Heart left ventricle (tissue), 16 donors: ENCODE results near the gene SLC45A3. TPM values are rescaled to one million over a fixed set of nuclear protein-coding genes. Genes with fewer than 3 reads are reported as not detected.

ENCODE experiments used
- ATAC-seq, 4 donors: fragments of 200-7000 bp; cut with Tn5 transposase; one replicate each; pipeline ENCODE4 v1.9.1; 2020 to 2022; ENCODE audit warnings: moderate library complexity in 4 of 4, mild to moderate bottlenecking in 3 of 4, moderate number of reproducible peaks in 1 of 4
- DNase-seq, 5 donors: peaks; one replicate each; pipeline ENCODE4 v3.0.0-alpha.2; 2020
- H3K27ac ChIP-seq, 12 donors: fragments of 200-600 bp; sonication (generic) in 4 of 12; one replicate each; pipeline versions ENCODE4 v1.5.0 to v1.8.0; 2016 to 2022; ENCODE audit warnings: mild to moderate bottlenecking in 2 of 12
- H3K27me3 ChIP-seq, 9 donors: fragments of 200-600 bp; sonication (generic) in 2 of 9; one replicate each; pipeline versions ENCODE4 v1.5.1 to v1.8.0; 2016 to 2022; ENCODE audit warnings: mild to moderate bottlenecking in 3 of 9
- H3K36me3 ChIP-seq, 9 donors: fragments of 200-600 bp; sonication (generic) in 2 of 9; one replicate each; pipeline versions ENCODE4 v1.5.0 to v1.8.0; 2018 to 2022; ENCODE audit warnings: mild to moderate bottlenecking in 2 of 9
- H3K4me1 ChIP-seq, 12 donors: fragments of 200-600 bp; sonication (generic) in 4 of 12; one replicate each; pipeline versions ENCODE4 v1.5.0 to v1.8.0; 2016 to 2022; ENCODE audit warnings: mild to moderate bottlenecking in 3 of 12
- H3K4me3 ChIP-seq, 12 donors: fragments of 200-600 bp; sonication (generic) in 4 of 12; one replicate each; pipeline versions ENCODE4 v1.5.0 to v1.8.0; 2017 to 2022; ENCODE audit warnings: mild to moderate bottlenecking in 9 of 12, moderate library complexity in 4 of 12
- H3K9me3 ChIP-seq, 12 donors: fragments of 200-600 bp; sonication (generic) in 4 of 12; one replicate each; pipeline versions ENCODE4 v1.5.0 to v1.8.0; 2016 to 2022; ENCODE audit warnings: mild to moderate bottlenecking in 1 of 12
- POLR2A ChIP-seq, 2 donors: fragments of 450-650 bp; IDR thresholded peaks; one replicate each; pipeline ENCODE4 v1.6.1; 2017; ENCODE audit warnings: antibody characterized with exemption in 2 of 2, mild to moderate bottlenecking in 2 of 2, moderate library complexity in 2 of 2
- WGBS, 4 donors: extraction: QIAGEN DNeasy Blood & Tissue Kit in 2 of 4; methylation state at CpG; one replicate each; pipeline versions ENCODE4 v1.1.5 to v1.1.7; 2013 to 2018; 5-methylcytosine and 5-hydroxymethylcytosine counted together
- intact Hi-C, 10 donors: fragments of 100-400 bp; cut with DNase I; formaldehyde crosslinking; loops; one replicate each; pipeline versions ENCODE4 v1.11.1 to v1.14.2; 2022
- polyA plus RNA-seq, 2 donors: library from polyadenylated mRNA; stranded (reverse); fragments of 200-250 nt; gene quantifications; one replicate each; pipeline ENCODE4 v1.2.3, GENCODE V29; 2013
- total RNA-seq, 9 donors: library from RNA; depleted of rRNA in 2 of 9; stranded (reverse); fragments of >200 nt in 2 of 9; fragmentation: NEBNext Ultra II Directional in 3 of 9; extraction: Animal tissue kit (Norgen Biotek cat#: 25700) in 3 of 9; gene quantifications; one replicate each; pipeline versions ENCODE4 v1.1.0 to v1.2.4, GENCODE V29; 2016 to 2023
- TF ChIP-seq, protein P1 (sequence below), 12 donors: fragments of 200-600 bp; sonication (generic) in 4 of 12; IDR thresholded peaks; one replicate each; pipeline versions ENCODE4 v1.5.0 to v1.8.0; 2018 to 2022; ENCODE audit warnings: antibody characterized with exemption in 12 of 12, mild to moderate bottlenecking in 5 of 12
- donor health status: ischemic (EF 13 %, LVEDD 7.1; RV severe dilation, severe dysfunction).
- donor health status: healthy with polysubstance abuse.
- donor health status: DM: no; HTN: yes; CAD: no.
- donor health status: DM: no; HTN: no; CAD: no.
- donor health status: ischemic (EF 25% LVEDD 6.9; RV normal size, moderate dysfunction).
- donor health status: ischemic (EF 25% LVEDD 5.7; RV mildly dilated, moderate dysfunction).
- donor health status: healthy.
- donor health status: DM: yes; HTN: yes; CAD: no.
- donor health status: ischemic (EF 35%, LVEDD 5.7; RV mildly dilated, moderate dysfunction).
- donor health status: nonischemic (EF 11% LVEDD 7.7; RV severe dilation, severe dysfunction).
- donor health status: DM: yes; HTN: yes; CAD: no.
- donor health status: PGD.
- donor health status: ischemic (EF 29% LVEDD 5.4; RV normal size, mild dysfunction).
- donor health status: nonischemic (EF 23%, LVEDD 6.1; RV moderate dilation, normal function).

The SLC45A3 gene
- total and polyA plus RNA-seq, 11 donors = 1.2 to 6.1 (median 2.6) TPM

DNA sequence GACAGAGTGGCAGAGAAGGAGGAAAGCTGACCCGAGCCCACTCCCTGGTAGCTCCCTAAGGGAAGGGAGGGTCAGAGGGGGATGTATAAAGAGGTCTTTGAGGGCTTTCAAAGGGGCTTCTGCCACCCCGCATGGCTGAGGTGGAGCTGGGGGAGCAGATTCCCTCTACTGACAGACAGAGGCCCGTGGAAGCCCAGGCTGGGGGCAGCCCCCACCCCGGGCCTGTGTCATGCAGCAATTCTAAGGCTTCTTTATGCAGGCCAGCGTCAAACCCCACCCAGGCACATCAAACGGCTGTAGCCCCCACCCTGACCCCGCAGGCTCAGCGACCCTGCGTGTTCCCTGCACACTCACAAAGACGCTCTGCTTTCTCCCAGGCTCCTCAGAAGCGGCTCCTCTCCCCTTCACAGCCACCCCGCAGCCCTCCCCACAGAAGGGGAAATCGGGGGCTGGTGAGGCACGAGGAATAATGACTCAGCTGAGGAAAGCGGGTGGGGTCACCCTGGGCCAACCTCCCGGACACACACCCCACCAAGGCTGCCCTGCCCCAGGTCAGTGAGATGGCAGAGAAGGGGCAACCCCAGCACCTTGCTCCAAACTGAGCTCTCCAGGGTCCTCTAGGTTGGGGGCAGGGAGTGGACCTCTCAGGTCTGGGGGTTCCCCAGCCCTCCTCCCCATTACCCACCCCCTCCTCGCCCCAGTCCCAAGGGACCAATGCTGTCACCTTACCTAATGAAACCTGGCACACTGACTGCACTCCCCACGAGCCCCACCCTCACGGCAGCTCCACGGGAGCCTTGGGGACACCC is 10.8 kb downstream of the SLC45A3 start:
- DNase-seq = no peak
- peak in 1 of 4 donors; percentile 8 for ATAC-seq
- intact Hi-C loops = loop anchor here in 3 of 10 donors (5.0 to 10.0 kb wide), 3 partner anchors 245 to 308 kb away; no protein-coding TSS in a partner anchor
- TF ChIP-seq, protein P1, sequence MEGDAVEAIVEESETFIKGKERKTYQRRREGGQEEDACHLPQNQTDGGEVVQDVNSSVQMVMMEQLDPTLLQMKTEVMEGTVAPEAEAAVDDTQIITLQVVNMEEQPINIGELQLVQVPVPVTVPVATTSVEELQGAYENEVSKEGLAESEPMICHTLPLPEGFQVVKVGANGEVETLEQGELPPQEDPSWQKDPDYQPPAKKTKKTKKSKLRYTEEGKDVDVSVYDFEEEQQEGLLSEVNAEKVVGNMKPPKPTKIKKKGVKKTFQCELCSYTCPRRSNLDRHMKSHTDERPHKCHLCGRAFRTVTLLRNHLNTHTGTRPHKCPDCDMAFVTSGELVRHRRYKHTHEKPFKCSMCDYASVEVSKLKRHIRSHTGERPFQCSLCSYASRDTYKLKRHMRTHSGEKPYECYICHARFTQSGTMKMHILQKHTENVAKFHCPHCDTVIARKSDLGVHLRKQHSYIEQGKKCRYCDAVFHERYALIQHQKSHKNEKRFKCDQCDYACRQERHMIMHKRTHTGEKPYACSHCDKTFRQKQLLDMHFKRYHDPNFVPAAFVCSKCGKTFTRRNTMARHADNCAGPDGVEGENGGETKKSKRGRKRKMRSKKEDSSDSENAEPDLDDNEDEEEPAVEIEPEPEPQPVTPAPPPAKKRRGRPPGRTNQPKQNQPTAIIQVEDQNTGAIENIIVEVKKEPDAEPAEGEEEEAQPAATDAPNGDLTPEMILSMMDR (IDR thresholded peaks at IDR 0.05) = no peak
- TF ChIP-seq POLR2A (IDR thresholded peaks at IDR 0.05) = no peak
- no peaks in the 10 kb centered on the region for H3K27me3 ChIP-seq
- H3K9me3 ChIP-seq = no peaks in the 10 kb centered on the region
- peaks cover 0 to 32% (median 2%) of the 10 kb centered on the region in 12 donors for H3K4me1 ChIP-seq
- H3K27ac ChIP-seq = no peak overlapping the region
- H3K4me3 ChIP-seq = no peak overlapping the region
- H3K36me3 ChIP-seq = no peaks in the 10 kb centered on the region
- 72 to 82% (median 77%) methylated on average over 16 to 20 of the region's 20 CpGs for WGBS, 4 donors

DNA sequence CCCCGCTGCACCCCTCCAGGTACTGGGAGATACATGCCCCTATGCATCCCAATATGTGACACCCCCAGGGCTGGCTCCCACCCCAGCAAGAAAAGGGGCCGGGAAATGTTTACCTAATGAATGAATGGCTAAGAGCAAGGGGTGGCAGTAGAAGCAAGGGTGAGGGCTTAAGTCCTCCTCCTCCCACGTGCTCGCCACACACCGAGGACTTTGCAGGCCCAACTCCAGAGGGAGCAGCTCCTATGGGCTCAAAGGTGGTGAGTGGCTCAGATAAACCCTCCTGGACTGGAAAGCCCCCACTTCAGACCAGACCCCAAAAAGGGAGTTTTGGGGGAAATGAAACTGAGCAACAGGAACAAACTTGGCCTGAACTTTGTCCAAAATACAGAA is 11.4 kb downstream of the SLC45A3 start:
- no peaks in the 10 kb centered on the region for H3K9me3 ChIP-seq
- no peaks in the 10 kb centered on the region for H3K36me3 ChIP-seq
- no peak overlapping the region for H3K27ac ChIP-seq
- ATAC-seq = peak in 1 of 4 donors; percentile 31
- H3K4me1 ChIP-seq = peaks cover 0 to 32% (median 2%) of the 10 kb centered on the region in 12 donors
- no peak for DNase-seq
- no peak for TF ChIP-seq POLR2A (IDR thresholded peaks at IDR 0.05)
- TF ChIP-seq, protein P1 (IDR thresholded peaks at IDR 0.05) = no peak
- intact Hi-C loops = no loop called here
- H3K27me3 ChIP-seq = no peaks in the 10 kb centered on the region
- 72 to 80% (median 78%) methylated on average over 5 of the region's 5 CpGs for WGBS, 4 donors
- no peak overlapping the region for H3K4me3 ChIP-seq

DNA sequence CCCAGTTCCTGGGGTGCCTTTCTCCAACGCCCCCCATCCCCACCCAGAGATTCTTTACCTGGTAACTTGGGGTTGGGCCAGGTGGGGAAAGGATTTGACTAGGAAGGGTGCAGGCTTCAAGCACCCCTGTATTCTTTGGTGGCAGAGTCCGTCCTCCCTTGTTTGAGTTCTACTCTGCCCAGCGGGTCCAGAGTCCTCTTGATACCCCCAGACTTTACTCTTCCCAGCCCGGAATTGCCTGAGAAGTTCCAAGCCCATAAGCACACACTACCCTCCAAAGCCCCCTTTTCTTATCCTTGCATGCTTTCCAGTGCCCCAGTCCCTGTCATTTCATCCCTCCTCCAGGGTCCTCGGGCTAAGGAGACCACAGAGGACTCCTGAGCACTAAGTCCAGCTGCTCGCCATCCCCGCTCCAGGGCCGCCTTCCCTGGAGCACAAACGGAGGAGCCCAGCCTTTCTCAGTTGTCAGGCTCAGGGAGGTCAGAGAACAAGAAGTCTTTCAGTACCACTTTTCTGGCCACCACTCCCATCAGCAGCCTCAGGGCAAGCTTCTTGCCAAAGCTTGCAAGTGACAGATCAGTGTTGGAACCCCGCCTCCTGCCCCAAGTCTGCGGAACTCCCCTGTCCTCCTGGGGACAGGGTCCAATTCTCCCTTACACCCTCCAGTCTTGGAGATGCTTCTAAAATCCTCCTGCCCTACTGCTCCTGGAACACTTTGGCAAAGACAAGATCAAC is 12.2 kb downstream of the SLC45A3 start:
- intact Hi-C loops = no loop called here
- Histone ChIP-seq H3K4me3 (no peak overlapping the region), H3K4me1 (peaks cover 0 to 32% (median 2%) of the 10 kb centered on the region in 12 donors), H3K27ac (no peak overlapping the region), H3K27me3 (no peaks in the 10 kb centered on the region), H3K9me3 (no peaks in the 10 kb centered on the region), H3K36me3 (no peaks in the 10 kb centered on the region)
- ATAC-seq (no peak), DNase-seq (no peak)
- TF ChIP-seq POLR2A (IDR thresholded peaks at IDR 0.05) = no peak
- TF ChIP-seq, protein P1 (IDR thresholded peaks at IDR 0.05) = no peak
- 80 to 92% (median 86%) methylated on average over 11 of the region's 11 CpGs for WGBS, 4 donors
